ENCODE measurements around the gene CCDC183.
"Not testable (repeated sequence)": the region's sequence is repeated elsewhere in the genome, so short reads cannot be mapped to it uniquely, and the experiment has no call there.

Gene CCDC183

GRCh38 chr9:136838314-136839228 is 42.4 kb downstream of the CCDC183 start:
- peaks cover 7% of the 10 kb centered on the region for H3K4me1 ChIP-seq (ENCODE audit: control insufficient read depth, insufficient read depth, low read length, poor library complexity, severe bottlenecking)
- no peaks in the 10 kb centered on the region for H3K27me3 ChIP-seq (replicated peaks; ENCODE audit: control insufficient read depth, insufficient read depth, low read length, poor library complexity, severe bottlenecking)
- H3K9me3 ChIP-seq (ENCODE audit: control insufficient read depth, low read length), result no peaks in the 10 kb centered on the region
- DNase-seq, result no peak
- peaks cover 5% of the 10 kb centered on the region for H3K36me3 ChIP-seq (ENCODE audit: control insufficient read depth, insufficient read depth, low read length)
- no peak overlapping the region for H3K27ac ChIP-seq (ENCODE audit: insufficient read depth, low read length, poor library complexity, severe bottlenecking)
- no peak overlapping the region for H3K4me3 ChIP-seq (ENCODE audit: insufficient read depth, low read depth, low read length, poor library complexity, severe bottlenecking)

DNA sequence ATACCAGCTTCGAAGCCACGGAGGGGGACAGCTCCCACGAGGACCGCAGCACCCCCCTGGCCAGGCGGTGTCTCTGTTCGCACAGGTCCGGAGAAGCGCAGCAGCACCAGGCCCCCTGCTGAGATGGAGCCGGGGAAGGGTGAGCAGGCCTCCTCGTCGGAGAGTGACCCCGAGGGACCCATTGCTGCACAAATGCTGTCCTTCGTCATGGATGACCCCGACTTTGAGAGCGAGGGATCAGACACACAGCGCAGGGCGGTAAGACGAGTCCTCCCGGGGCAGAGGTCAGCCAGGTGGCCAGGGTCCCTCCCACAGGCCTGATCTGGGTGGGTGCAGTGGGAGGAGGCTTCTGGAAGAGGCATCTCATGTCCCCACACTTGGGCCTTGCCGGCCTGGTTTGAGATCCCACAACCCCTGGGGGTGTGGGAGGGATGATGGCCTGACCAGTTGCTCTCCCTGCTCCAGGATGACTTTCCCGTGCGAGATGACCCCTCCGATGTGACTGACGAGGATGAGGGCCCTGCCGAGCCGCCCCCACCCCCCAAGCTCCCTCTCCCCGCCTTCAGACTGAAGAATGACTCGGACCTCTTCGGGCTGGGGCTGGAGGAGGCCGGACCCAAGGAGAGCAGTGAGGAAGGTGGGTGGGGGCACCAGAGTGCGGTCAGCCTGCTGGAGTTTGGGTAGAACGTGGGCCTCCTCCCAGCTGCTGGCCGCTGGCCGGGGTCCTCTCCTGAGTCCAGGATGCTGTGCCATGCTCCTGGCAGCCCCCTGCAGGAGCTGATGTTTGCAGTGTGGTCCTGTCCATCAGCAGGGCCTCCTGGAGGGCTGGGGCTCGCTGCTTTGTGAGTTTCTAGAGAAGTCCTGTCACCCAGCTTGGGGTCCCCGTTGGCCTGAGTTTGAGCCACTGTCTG is 43.3 kb downstream of the CCDC183 start:
- no peak overlapping the region for H3K4me3 ChIP-seq (ENCODE audit: insufficient read depth, low read depth, low read length, poor library complexity, severe bottlenecking)
- no peak overlapping the region for H3K27ac ChIP-seq (ENCODE audit: insufficient read depth, low read length, poor library complexity, severe bottlenecking)
- peaks cover 6% of the 10 kb centered on the region for H3K27me3 ChIP-seq (replicated peaks; ENCODE audit: control insufficient read depth, insufficient read depth, low read length, poor library complexity, severe bottlenecking)
- no peaks in the 10 kb centered on the region for H3K9me3 ChIP-seq (ENCODE audit: control insufficient read depth, low read length)
- H3K4me1 ChIP-seq (ENCODE audit: control insufficient read depth, insufficient read depth, low read length, poor library complexity, severe bottlenecking), result peaks cover 15% of the 10 kb centered on the region
- peaks cover 5% of the 10 kb centered on the region for H3K36me3 ChIP-seq (ENCODE audit: control insufficient read depth, insufficient read depth, low read length)
- no peak for DNase-seq

DNA sequence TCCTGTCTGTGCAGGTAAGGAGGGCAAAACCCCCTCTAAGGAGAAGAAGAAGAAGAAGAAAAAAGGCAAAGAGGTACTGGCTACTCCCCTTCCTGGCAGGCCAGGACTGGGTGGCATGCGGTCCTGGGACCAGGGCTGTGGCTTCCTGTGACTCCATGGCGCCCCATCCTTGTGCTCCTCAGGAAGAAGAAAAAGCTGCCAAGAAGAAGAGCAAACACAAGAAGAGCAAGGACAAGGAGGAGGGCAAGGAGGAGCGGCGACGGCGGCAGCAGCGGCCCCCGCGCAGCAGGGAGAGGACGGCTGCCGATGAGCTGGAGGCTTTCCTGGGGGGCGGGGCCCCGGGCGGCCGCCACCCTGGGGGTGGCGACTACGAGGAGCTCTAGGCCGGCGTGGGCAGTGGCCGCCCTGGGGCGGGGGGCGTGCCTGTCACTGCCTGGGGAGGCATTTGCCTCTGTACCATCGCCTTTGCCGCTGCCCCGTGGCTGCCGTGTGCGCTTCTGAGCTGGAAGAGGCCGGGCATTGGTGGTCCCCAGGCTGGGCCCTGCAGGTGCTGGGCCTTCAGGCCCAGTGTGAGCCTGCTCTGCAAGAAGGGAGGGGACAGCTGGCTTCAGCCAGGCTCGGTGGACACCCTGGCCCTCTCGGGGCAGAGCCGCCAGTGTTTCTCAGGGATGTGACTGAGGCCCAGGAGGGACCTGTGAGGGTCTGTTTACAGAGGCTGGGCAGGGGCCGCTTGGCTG is 44.2 kb downstream of the CCDC183 start:
- Histone ChIP-seq H3K4me3 (ENCODE audit: insufficient read depth, low read depth, low read length, poor library complexity, severe bottlenecking) (no peak overlapping the region), H3K9me3 (ENCODE audit: control insufficient read depth, low read length) (no peaks in the 10 kb centered on the region), H3K36me3 (ENCODE audit: control insufficient read depth, insufficient read depth, low read length) (peaks cover 5% of the 10 kb centered on the region), H3K27ac (ENCODE audit: insufficient read depth, low read length, poor library complexity, severe bottlenecking) (no peak overlapping the region), H3K27me3 (replicated peaks; ENCODE audit: control insufficient read depth, insufficient read depth, low read length, poor library complexity, severe bottlenecking) (peaks cover 12% of the 10 kb centered on the region), H3K4me1 (ENCODE audit: control insufficient read depth, insufficient read depth, low read length, poor library complexity, severe bottlenecking) (peaks cover 20% of the 10 kb centered on the region)
- DNase-seq, result no peak

- Histone ChIP-seq H3K4me1 (ENCODE audit: control insufficient read depth, insufficient read depth, low read length, poor library complexity, severe bottlenecking) (peaks cover 22% of the 10 kb centered on the region), H3K9me3 (ENCODE audit: control insufficient read depth, low read length) (no peaks in the 10 kb centered on the region), H3K27ac (ENCODE audit: insufficient read depth, low read length, poor library complexity, severe bottlenecking) (no peak overlapping the region), H3K27me3 (replicated peaks; ENCODE audit: control insufficient read depth, insufficient read depth, low read length, poor library complexity, severe bottlenecking) (peaks cover 19% of the 10 kb centered on the region), H3K4me3 (ENCODE audit: insufficient read depth, low read depth, low read length, poor library complexity, severe bottlenecking) (no peak overlapping the region), H3K36me3 (ENCODE audit: control insufficient read depth, insufficient read depth, low read length) (peaks cover 5% of the 10 kb centered on the region)
- DNase-seq, result no peak
Measured at GRCh38 chr9:136840877-136841645, 44.9 kb downstream of the CCDC183 start.

DNA sequence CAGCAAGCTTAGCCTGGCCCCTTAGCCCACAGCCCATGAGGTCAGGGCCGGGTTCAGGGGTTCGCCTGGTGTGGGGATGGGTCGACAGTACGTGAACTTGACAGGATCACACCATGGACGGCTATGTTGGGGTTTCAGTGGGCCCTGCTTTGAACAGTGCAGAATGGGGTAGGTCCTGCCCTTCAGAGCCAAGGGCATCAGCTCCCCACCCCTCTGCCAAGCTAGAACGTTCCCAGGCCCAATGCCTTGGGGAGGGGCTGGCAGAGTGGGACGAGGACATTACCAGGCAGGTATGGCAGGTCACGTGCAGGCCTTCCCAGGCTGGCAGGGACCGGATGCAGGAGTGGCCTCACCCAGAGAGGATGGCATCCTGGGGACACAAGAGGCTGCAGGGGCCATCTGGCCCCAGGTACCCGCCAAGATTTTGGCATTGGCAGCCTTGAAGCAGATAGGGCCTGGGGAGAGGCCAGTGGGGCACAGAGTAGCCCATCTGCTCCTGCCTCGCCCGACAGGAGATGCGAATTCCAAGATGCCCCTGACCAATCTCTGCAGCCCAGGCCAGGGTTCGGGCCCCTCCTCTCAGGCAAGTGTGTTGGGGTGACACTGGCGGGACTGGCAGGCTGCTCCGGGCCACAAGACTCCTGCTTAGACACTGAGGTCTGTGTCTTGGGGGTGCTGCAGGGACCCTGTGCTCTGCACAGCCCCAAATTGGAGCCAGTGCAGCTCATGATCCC is 45.7 kb downstream of the CCDC183 start:
- DNase-seq; H3K9me3 ChIP-seq (ENCODE audit: control insufficient read depth, low read length); H3K36me3 ChIP-seq (ENCODE audit: control insufficient read depth, insufficient read depth, low read length); H3K27ac ChIP-seq (ENCODE audit: insufficient read depth, low read length, poor library complexity, severe bottlenecking): not testable (repeated sequence)
- H3K4me3 ChIP-seq (ENCODE audit: insufficient read depth, low read depth, low read length, poor library complexity, severe bottlenecking), result peak overlapping the region; percentile 78
- peaks cover 25% of the 10 kb centered on the region for H3K4me1 ChIP-seq (ENCODE audit: control insufficient read depth, insufficient read depth, low read length, poor library complexity, severe bottlenecking)
- peaks cover 24% of the 10 kb centered on the region for H3K27me3 ChIP-seq (replicated peaks; ENCODE audit: control insufficient read depth, insufficient read depth, low read length, poor library complexity, severe bottlenecking)

DNA sequence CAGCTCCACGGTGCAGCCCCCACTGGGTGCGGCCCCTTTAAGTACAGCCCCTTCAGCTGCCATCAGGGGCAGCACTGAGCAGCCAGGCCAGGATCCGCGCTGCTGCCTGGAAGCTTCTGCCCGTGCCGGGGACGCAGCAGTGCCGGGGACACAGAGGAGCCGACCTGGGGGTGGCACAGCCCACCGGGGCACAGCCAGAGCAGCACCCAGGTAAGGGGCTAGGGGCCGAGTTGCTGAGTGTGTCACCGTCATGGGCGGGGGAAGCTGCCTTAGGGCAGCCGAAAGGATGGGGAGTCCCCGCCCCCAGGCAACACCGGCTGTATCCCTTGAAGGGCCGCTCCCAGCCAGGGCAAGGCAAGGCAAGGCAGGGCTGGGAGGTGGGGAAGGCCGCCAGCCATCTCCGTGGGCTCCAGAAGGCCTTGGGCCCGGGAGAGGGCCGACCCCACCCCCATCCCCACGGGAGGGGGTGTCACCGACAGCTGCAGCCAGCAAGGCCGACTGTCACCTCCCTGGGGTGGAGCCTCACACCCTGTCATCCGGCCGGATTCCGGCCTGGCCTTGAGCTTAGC is 46.3 kb downstream of the CCDC183 start, which contains the start of gene AJM1:
TSS of gene AJM1 (plus strand) at position 99 of the 569 bp plus-strand sequence. CDS start 1,937 bp downstream, outside the sequence.
- H3K27ac ChIP-seq (ENCODE audit: insufficient read depth, low read length, poor library complexity, severe bottlenecking); H3K36me3 ChIP-seq (ENCODE audit: control insufficient read depth, insufficient read depth, low read length); H3K9me3 ChIP-seq (ENCODE audit: control insufficient read depth, low read length): not testable (repeated sequence)
- H3K4me3 ChIP-seq (ENCODE audit: insufficient read depth, low read depth, low read length, poor library complexity, severe bottlenecking), result peak within 1 kb of the TSS; percentile 78
- H3K27me3 ChIP-seq (replicated peaks; ENCODE audit: control insufficient read depth, insufficient read depth, low read length, poor library complexity, severe bottlenecking), result peaks cover 26% of the 10 kb centered on the region
- peak; percentile 57 to 69 (median 63) for DNase-seq
- peaks cover 29% of the 10 kb centered on the region for H3K4me1 ChIP-seq (ENCODE audit: control insufficient read depth, insufficient read depth, low read length, poor library complexity, severe bottlenecking)

DNA sequence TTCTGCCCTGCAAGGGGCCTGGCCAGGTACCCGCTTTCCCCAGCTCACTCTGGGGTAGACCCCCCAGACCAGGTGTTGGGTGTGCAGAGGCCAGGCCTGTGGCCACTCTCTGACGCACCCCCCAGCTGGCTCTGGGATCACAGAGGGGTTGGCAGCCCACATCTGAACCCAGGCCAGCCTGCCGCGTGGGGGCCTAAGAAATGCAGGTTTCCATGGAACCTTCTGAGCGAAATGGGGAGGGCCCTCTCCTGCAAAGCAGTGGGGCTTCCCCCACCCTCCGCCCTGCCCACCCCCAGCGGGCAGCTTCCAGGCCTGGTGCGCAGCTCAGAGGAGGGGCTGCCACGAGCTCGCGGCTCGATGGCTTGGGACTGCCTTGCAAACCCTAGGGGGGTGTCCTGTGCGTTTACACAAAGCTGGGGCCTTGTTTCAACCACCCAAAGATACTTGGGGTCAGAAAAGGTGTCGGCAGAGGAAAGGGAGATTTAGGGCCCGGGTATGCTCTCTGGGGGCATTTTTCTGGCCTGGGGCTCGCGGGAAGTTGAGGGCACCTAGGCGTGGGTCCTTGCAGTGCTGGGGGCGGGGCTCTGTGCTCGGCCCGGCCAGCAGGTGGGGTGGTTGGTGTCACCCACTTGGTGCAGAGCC is 47.1 kb downstream of the CCDC183 start:
- H3K27ac ChIP-seq (ENCODE audit: insufficient read depth, low read length, poor library complexity, severe bottlenecking), result not testable (repeated sequence)

More for the DNA sequence above, 47.1 kb downstream of the CCDC183 start:
- DNase-seq; H3K9me3 ChIP-seq (ENCODE audit: control insufficient read depth, low read length); H3K36me3 ChIP-seq (ENCODE audit: control insufficient read depth, insufficient read depth, low read length); H3K4me3 ChIP-seq (ENCODE audit: insufficient read depth, low read depth, low read length, poor library complexity, severe bottlenecking): not testable (repeated sequence)
- peaks cover 37% of the 10 kb centered on the region for H3K4me1 ChIP-seq (ENCODE audit: control insufficient read depth, insufficient read depth, low read length, poor library complexity, severe bottlenecking)
- peaks cover 32% of the 10 kb centered on the region for H3K27me3 ChIP-seq (replicated peaks; ENCODE audit: control insufficient read depth, insufficient read depth, low read length, poor library complexity, severe bottlenecking)
